MG63 (cell line): ENCODE measurements around the gene SORCS2. TPM values are rescaled to one million over a fixed set of nuclear protein-coding genes. Genes with fewer than 3 reads are reported as not detected.
"Not testable (repeated sequence)": the region's sequence is repeated elsewhere in the genome, so short reads cannot be mapped to it uniquely, and the experiment has no call there.

ENCODE experiments used
- DNase-seq: peaks from one replicate; pipeline ENCODE4 v3.0.0-alpha.2; 2020
- H3K27me3 ChIP-seq: fragments of 250-450 bp; sonication (Bioruptor Pico); 2 replicates; pipeline ENCODE4 v1.5.1; 2020; ENCODE audit warnings: mild to moderate bottlenecking, moderate library complexity
- H3K36me3 ChIP-seq: fragments of 250-450 bp; sonication (Bioruptor Pico); 2 replicates; pipeline ENCODE4 v1.5.1; 2020; ENCODE audit warnings: mild to moderate bottlenecking, moderate library complexity
- H3K4me3 ChIP-seq: fragments of 250-450 bp; sonication (Bioruptor Pico); 2 replicates; pipeline ENCODE4 v1.5.1; 2020; ENCODE audit warnings: mild to moderate bottlenecking, moderate library complexity
- H3K9me3 ChIP-seq: fragments of 250-450 bp; sonication (Bioruptor Pico); 2 replicates; pipeline ENCODE4 v1.5.1; 2020; ENCODE audit warnings: mild to moderate bottlenecking, moderate library complexity
- total RNA-seq: library from RNA; depleted of rRNA; stranded (reverse); fragments of >200 nt; shearing (Covaris generic); gene quantifications from 2 replicates; pipeline ENCODE4 v1.2.3, GENCODE V29; 2014; ENCODE audit warnings: low replicate concordance

SORCS2 gene
- total RNA-seq, 1 experiment from 2014 or later = 1.5 TPM

GRCh38 chr4:7442574-7443162 is 250.3 kb downstream of the SORCS2 start:
- Histone ChIP-seq H3K27me3 (no peaks in the 10 kb centered on the region), H3K36me3 (no peaks in the 10 kb centered on the region), H3K9me3 (no peaks in the 10 kb centered on the region), H3K4me3 (no peak overlapping the region)
- no peak for DNase-seq

GRCh38 chr4:7444314-7444713 is 252.0 kb downstream of the SORCS2 start:
- no peak for DNase-seq
- H3K9me3 ChIP-seq = no peaks in the 10 kb centered on the region
- no peak overlapping the region for H3K4me3 ChIP-seq
- no peaks in the 10 kb centered on the region for H3K36me3 ChIP-seq
- H3K27me3 ChIP-seq = no peaks in the 10 kb centered on the region

GRCh38 chr4:7444731-7445130 is 252.4 kb downstream of the SORCS2 start:
- DNase-seq = no peak
- Histone ChIP-seq H3K4me3 (no peak overlapping the region), H3K36me3 (no peaks in the 10 kb centered on the region), H3K27me3 (no peaks in the 10 kb centered on the region), H3K9me3 (no peaks in the 10 kb centered on the region)

- H3K9me3 ChIP-seq = no peaks in the 10 kb centered on the region
- no peak for DNase-seq
- H3K4me3 ChIP-seq = no peak overlapping the region
- no peaks in the 10 kb centered on the region for H3K27me3 ChIP-seq
- no peaks in the 10 kb centered on the region for H3K36me3 ChIP-seq
Measured at GRCh38 chr4:7447236-7447635, 254.9 kb downstream of the SORCS2 start.

GRCh38 chr4:7448036-7448435 is 255.7 kb downstream of the SORCS2 start:
- Histone ChIP-seq H3K9me3 (no peaks in the 10 kb centered on the region), H3K4me3 (no peak overlapping the region), H3K27me3 (no peaks in the 10 kb centered on the region), H3K36me3 (no peaks in the 10 kb centered on the region)
- DNase-seq = no peak

- Histone ChIP-seq H3K9me3 (no peaks in the 10 kb centered on the region), H3K27me3 (no peaks in the 10 kb centered on the region), H3K36me3 (no peaks in the 10 kb centered on the region), H3K4me3 (no peak overlapping the region)
- no peak for DNase-seq
Measured at GRCh38 chr4:7450775-7451433, 258.6 kb downstream of the SORCS2 start.

- Histone ChIP-seq H3K4me3 (no peak overlapping the region), H3K36me3 (no peaks in the 10 kb centered on the region), H3K27me3 (no peaks in the 10 kb centered on the region), H3K9me3 (no peaks in the 10 kb centered on the region)
- DNase-seq = no peak
Measured at GRCh38 chr4:7451434-7451789, 259.1 kb downstream of the SORCS2 start.

GRCh38 chr4:7451800-7452199 is 259.5 kb downstream of the SORCS2 start:
- Histone ChIP-seq H3K36me3 (no peaks in the 10 kb centered on the region), H3K9me3 (no peaks in the 10 kb centered on the region), H3K4me3 (no peak overlapping the region), H3K27me3 (no peaks in the 10 kb centered on the region)
- no peak for DNase-seq

GRCh38 chr4:7452802-7453201 is 260.5 kb downstream of the SORCS2 start:
- H3K36me3 ChIP-seq, H3K27me3 ChIP-seq, H3K4me3 ChIP-seq, DNase-seq, H3K9me3 ChIP-seq: not testable (repeated sequence)

- Histone ChIP-seq H3K27me3 (no peaks in the 10 kb centered on the region), H3K9me3 (no peaks in the 10 kb centered on the region), H3K36me3 (no peaks in the 10 kb centered on the region), H3K4me3 (no peak overlapping the region)
- no peak for DNase-seq
Measured at GRCh38 chr4:7457201-7458065, 265.1 kb downstream of the SORCS2 start.

- no peaks in the 10 kb centered on the region for H3K9me3 ChIP-seq
- H3K36me3 ChIP-seq = no peaks in the 10 kb centered on the region
- no peak for DNase-seq
- H3K4me3 ChIP-seq = no peak overlapping the region
- H3K27me3 ChIP-seq = no peaks in the 10 kb centered on the region
Measured at GRCh38 chr4:7458066-7458425, 265.7 kb downstream of the SORCS2 start.

GRCh38 chr4:7458477-7458876 is 266.1 kb downstream of the SORCS2 start:
- no peak for DNase-seq

GRCh38 chr4:7459471-7459870 is 267.1 kb downstream of the SORCS2 start:
- Histone ChIP-seq H3K36me3 (no peaks in the 10 kb centered on the region), H3K4me3 (no peak overlapping the region), H3K27me3 (no peaks in the 10 kb centered on the region), H3K9me3 (no peaks in the 10 kb centered on the region)
- no peak for DNase-seq

More at GRCh38 chr4:7458477-7458876, 266.1 kb downstream of the SORCS2 start:
- Histone ChIP-seq H3K9me3 (no peaks in the 10 kb centered on the region), H3K27me3 (no peaks in the 10 kb centered on the region), H3K4me3 (no peak overlapping the region), H3K36me3 (no peaks in the 10 kb centered on the region)

- no peak for DNase-seq
- H3K4me3 ChIP-seq = no peak overlapping the region
- H3K27me3 ChIP-seq = no peaks in the 10 kb centered on the region
- H3K9me3 ChIP-seq = no peaks in the 10 kb centered on the region
- H3K36me3 ChIP-seq = no peaks in the 10 kb centered on the region
Measured at GRCh38 chr4:7460566-7460965, 268.2 kb downstream of the SORCS2 start.

GRCh38 chr4:7461230-7461629 is 268.9 kb downstream of the SORCS2 start:
- no peak overlapping the region for H3K4me3 ChIP-seq
- H3K9me3 ChIP-seq = no peaks in the 10 kb centered on the region
- no peak for DNase-seq
- H3K27me3 ChIP-seq = no peaks in the 10 kb centered on the region
- no peaks in the 10 kb centered on the region for H3K36me3 ChIP-seq

GRCh38 chr4:7462509-7462971 is 270.2 kb downstream of the SORCS2 start:
- Histone ChIP-seq H3K27me3 (no peaks in the 10 kb centered on the region), H3K36me3 (no peaks in the 10 kb centered on the region), H3K9me3 (no peaks in the 10 kb centered on the region), H3K4me3 (no peak overlapping the region)
- peak; percentile 9 for DNase-seq

GRCh38 chr4:7463566-7464258 is 271.4 kb downstream of the SORCS2 start:
- Histone ChIP-seq H3K9me3 (no peaks in the 10 kb centered on the region), H3K27me3 (no peaks in the 10 kb centered on the region), H3K4me3 (no peak overlapping the region), H3K36me3 (no peaks in the 10 kb centered on the region)
- DNase-seq = no peak
